Neural cell (in vitro differentiated cells): ENCODE data around the gene TBC1D8.

ENCODE experiments used
- EP300 ChIP-seq: fragments of 450-650 bp; conservative IDR thresholded peaks from 2 replicates; pipeline ENCODE4 v1.6.1; 2014; ENCODE audit warnings: antibody characterized with exemption, mild to moderate bottlenecking, moderate library complexity; ENCODE audit not compliant: poor library complexity, severe bottlenecking
- EZH2 ChIP-seq: fragments of 200-600, 300-800 bp; shearing (Covaris generic), sonication (generic); IDR thresholded peaks from 2 replicates; pipeline ENCODE4 v1.6.1; 2014; ENCODE audit warnings: antibody characterized with exemption, low read length, borderline replicate concordance, mild to moderate bottlenecking; ENCODE audit not compliant: insufficient read depth, poor library complexity, severe bottlenecking
- MXI1 ChIP-seq: fragments of 450-650 bp; conservative IDR thresholded peaks from 2 replicates; pipeline ENCODE4 v1.6.1; 2014; ENCODE audit warnings: antibody characterized with exemption, mild to moderate bottlenecking; ENCODE audit not compliant: poor library complexity, severe bottlenecking
- POLR2AphosphoS5 ChIP-seq: IDR thresholded peaks from 2 replicates; pipeline ENCODE4 v1.6.1; 2012
- SMC3 ChIP-seq: fragments of 450-650 bp; conservative IDR thresholded peaks from 2 replicates; pipeline ENCODE4 v1.6.1; 2014; ENCODE audit warnings: antibody characterized with exemption, mild to moderate bottlenecking, moderate library complexity; ENCODE audit not compliant: poor library complexity
- TAF1 ChIP-seq: IDR thresholded peaks from 2 replicates; pipeline ENCODE4 v1.6.1; 2012; ENCODE audit warnings: low read depth
- TF ChIP-seq, protein P1 (sequence below): fragments of 450-650 bp; IDR thresholded peaks from 2 replicates; pipeline ENCODE4 v1.5.1; 2014; ENCODE audit warnings: antibody characterized with exemption, mild to moderate bottlenecking, moderate library complexity; ENCODE audit not compliant: poor library complexity, severe bottlenecking
- TF ChIP-seq, protein P2 (sequence below): IDR thresholded peaks from 2 replicates; pipeline ENCODE4 v1.6.1; 2012; ENCODE audit warnings: borderline replicate concordance

DNA sequence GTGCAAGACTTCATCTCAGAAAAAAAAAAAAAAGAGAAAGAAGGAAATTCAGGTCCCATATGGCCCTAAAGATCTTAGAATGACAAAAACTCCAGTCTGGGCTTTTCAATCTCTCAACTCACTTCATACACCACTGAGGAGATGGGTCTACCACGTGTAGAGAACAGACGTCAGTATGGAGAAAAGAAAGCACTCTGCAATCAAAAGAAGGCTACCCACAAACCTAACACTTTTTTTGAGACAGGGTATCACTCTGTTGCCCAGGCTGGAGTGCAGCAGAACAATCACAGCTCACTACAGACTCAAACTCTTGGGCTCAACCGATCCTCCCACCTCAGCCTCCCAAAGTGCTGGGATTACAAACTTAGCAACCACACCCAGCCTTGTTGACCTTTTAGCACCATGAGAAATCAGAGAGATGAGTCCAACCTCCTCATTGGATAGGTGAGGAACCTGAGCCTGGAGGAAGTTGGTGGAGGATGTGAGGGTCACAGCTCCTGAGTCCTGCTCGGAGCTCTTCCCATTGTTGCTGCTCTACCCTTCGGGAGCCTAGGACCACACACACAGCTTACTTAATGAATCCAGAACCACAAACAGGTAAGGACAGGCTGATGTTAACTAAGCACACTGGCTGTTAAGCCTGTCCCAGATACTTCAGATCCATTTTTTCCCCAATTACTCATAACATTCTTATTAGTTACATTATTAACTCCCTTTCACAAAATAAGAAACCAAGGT lies 23.7 kb downstream of the TBC1D8 start:
- TF ChIP-seq, protein P1, sequence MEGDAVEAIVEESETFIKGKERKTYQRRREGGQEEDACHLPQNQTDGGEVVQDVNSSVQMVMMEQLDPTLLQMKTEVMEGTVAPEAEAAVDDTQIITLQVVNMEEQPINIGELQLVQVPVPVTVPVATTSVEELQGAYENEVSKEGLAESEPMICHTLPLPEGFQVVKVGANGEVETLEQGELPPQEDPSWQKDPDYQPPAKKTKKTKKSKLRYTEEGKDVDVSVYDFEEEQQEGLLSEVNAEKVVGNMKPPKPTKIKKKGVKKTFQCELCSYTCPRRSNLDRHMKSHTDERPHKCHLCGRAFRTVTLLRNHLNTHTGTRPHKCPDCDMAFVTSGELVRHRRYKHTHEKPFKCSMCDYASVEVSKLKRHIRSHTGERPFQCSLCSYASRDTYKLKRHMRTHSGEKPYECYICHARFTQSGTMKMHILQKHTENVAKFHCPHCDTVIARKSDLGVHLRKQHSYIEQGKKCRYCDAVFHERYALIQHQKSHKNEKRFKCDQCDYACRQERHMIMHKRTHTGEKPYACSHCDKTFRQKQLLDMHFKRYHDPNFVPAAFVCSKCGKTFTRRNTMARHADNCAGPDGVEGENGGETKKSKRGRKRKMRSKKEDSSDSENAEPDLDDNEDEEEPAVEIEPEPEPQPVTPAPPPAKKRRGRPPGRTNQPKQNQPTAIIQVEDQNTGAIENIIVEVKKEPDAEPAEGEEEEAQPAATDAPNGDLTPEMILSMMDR = no peak
- no peak for TF ChIP-seq EZH2
- no peak for TF ChIP-seq EP300
- no peak for TF ChIP-seq POLR2AphosphoS5
- TF ChIP-seq, protein P2, sequence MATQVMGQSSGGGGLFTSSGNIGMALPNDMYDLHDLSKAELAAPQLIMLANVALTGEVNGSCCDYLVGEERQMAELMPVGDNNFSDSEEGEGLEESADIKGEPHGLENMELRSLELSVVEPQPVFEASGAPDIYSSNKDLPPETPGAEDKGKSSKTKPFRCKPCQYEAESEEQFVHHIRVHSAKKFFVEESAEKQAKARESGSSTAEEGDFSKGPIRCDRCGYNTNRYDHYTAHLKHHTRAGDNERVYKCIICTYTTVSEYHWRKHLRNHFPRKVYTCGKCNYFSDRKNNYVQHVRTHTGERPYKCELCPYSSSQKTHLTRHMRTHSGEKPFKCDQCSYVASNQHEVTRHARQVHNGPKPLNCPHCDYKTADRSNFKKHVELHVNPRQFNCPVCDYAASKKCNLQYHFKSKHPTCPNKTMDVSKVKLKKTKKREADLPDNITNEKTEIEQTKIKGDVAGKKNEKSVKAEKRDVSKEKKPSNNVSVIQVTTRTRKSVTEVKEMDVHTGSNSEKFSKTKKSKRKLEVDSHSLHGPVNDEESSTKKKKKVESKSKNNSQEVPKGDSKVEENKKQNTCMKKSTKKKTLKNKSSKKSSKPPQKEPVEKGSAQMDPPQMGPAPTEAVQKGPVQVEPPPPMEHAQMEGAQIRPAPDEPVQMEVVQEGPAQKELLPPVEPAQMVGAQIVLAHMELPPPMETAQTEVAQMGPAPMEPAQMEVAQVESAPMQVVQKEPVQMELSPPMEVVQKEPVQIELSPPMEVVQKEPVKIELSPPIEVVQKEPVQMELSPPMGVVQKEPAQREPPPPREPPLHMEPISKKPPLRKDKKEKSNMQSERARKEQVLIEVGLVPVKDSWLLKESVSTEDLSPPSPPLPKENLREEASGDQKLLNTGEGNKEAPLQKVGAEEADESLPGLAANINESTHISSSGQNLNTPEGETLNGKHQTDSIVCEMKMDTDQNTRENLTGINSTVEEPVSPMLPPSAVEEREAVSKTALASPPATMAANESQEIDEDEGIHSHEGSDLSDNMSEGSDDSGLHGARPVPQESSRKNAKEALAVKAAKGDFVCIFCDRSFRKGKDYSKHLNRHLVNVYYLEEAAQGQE = no peak
- TF ChIP-seq SMC3 = no peak
- no peak for TF ChIP-seq MXI1
- TF ChIP-seq TAF1 = no peak
